Measurements from ENCODE around the gene ANKS1B. TPM values are rescaled to one million over a fixed set of nuclear protein-coding genes. Genes with fewer than 3 reads are reported as not detected.
A peak's percentile ranks its signal among the peaks of the same experiment; 100 is the strongest.

The ANKS1B gene
- polyA plus RNA-seq, 3 donors: not detected

DNA sequence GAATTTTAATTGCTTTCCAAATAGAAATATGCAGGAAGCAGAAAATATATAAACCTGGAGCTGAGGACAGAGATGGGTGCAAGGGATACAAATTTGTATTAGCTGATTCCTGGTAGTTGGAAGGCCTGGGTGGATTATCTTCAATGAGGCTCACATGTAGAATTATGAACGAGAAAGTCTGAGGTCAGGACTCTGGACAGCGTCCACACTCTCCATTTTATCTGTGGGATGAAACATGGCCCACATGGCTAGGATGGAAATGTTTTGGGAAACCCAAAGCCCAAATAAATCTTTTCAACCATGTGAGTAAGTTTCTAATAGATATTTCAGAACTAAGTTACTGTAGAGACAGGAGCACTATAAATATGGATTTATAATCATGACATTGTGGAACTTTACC lies 1083.5 kb downstream of the ANKS1B start:
- Histone ChIP-seq H4K20me1 (ENCODE audit: insufficient read depth, low read length) (no peaks in the 10 kb centered on the region), H3K4me1 (ENCODE audit: control insufficient read depth in 1 of 2, insufficient read depth in 2 of 2, low read length in 2 of 2) (no peaks in the 10 kb centered on the region), H3K36me3 (replicated peaks in 1 of 2; ENCODE audit: control insufficient read depth in 1 of 2, insufficient read depth in 2 of 2, low read length in 2 of 2) (no peaks in the 10 kb centered on the region), H3K9ac (ENCODE audit: insufficient read depth, low read length, poor library complexity, severe bottlenecking) (no peak overlapping the region), H3K79me2 (ENCODE audit: insufficient read depth, low read length) (no peaks in the 10 kb centered on the region), H3K27me3 (ENCODE audit: control insufficient read depth in 2 of 2, insufficient read depth in 2 of 2, low read length in 2 of 2) (peaks cover 10 to 16% of the 10 kb centered on the region in 2 donors), H2AFZ (ENCODE audit: insufficient read depth, low read depth, low read length, poor library complexity, severe bottlenecking) (no peak overlapping the region), H3K27ac (ENCODE audit: low read depth in 1 of 2, low read length in 2 of 2) (no peak overlapping the region), H3K9me3 (replicated peaks in 1 of 2; ENCODE audit: control insufficient read depth in 1 of 2, insufficient read depth in 1 of 2, low read length in 2 of 2) (no peaks in the 10 kb centered on the region), H3K4me3 (replicated peaks in 1 of 3; ENCODE audit: low read depth in 2 of 3, low read length in 3 of 3) (no peak overlapping the region), H3K4me2 (replicated peaks; ENCODE audit: extremely low read depth, low read length, poor library complexity, severe bottlenecking) (no peak overlapping the region)
- DNase-seq: no peak
- H3K27ac Mint-ChIP-seq: no peak overlapping the region
- intact Hi-C loops (cut with micrococcal nuclease): no loop called here
- no CpG with 5 or more reads among the region's 2 CpGs for WGBS (ENCODE audit: insufficient coverage)
- peaks cover 12 to 24% (median 16%) of the 10 kb centered on the region in 3 donors for H3K27me3 Mint-ChIP-seq (ENCODE audit: low read depth in 3 of 3)
- no peaks in the 10 kb centered on the region for H3K4me1 Mint-ChIP-seq
- no peak overlapping the region for H3K4me3 Mint-ChIP-seq
- no peaks in the 10 kb centered on the region for H3K36me3 Mint-ChIP-seq
- TF ChIP-seq CTCF (IDR thresholded peaks at IDR 0.05): no peak
- peaks cover 0 to 3% (median 0%) of the 10 kb centered on the region in 7 donors for H3K9me3 Mint-ChIP-seq

DNA sequence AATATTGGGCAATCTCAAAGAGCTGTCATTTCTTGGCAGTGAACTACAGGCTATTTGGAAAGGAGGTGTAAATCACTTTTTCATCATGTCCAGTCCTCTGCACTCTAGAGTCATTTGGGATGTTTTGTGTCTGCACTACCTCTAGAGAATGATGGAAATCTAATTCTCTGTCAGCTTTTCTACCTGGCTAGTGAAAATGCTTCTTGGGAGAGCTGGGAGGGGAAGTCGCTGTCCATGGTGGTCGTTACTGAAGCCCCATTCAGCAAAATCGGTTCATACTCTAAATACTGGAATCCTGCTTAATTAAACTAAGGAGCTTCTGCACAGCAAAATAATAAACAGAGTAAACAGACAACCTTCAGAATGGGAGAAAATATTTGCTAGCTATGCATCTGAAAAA lies 1087.8 kb downstream of the ANKS1B start:
- WGBS (ENCODE audit: insufficient coverage): no CpG with 5 or more reads among the region's 3 CpGs
- H3K79me2 ChIP-seq (ENCODE audit: insufficient read depth, low read length): no peaks in the 10 kb centered on the region
- no peaks in the 10 kb centered on the region for H3K4me1 ChIP-seq (ENCODE audit: control insufficient read depth in 1 of 2, insufficient read depth in 2 of 2, low read length in 2 of 2)
- H3K36me3 Mint-ChIP-seq: peaks cover 0 to 3% of the 10 kb centered on the region in 2 donors
- no peak for DNase-seq
- H4K20me1 ChIP-seq (ENCODE audit: insufficient read depth, low read length): no peaks in the 10 kb centered on the region
- no peak overlapping the region for H3K9ac ChIP-seq (ENCODE audit: insufficient read depth, low read length, poor library complexity, severe bottlenecking)
- H3K27ac ChIP-seq (ENCODE audit: low read depth in 1 of 2, low read length in 2 of 2): no peak overlapping the region
- H3K27me3 Mint-ChIP-seq (ENCODE audit: low read depth in 3 of 3): peaks cover 33 to 60% (median 46%) of the 10 kb centered on the region in 3 donors
- H2AFZ ChIP-seq (ENCODE audit: insufficient read depth, low read depth, low read length, poor library complexity, severe bottlenecking): no peak overlapping the region
- H3K27me3 ChIP-seq (ENCODE audit: control insufficient read depth in 2 of 2, insufficient read depth in 2 of 2, low read length in 2 of 2): peaks cover 45 to 51% of the 10 kb centered on the region in 2 donors
- no peak for TF ChIP-seq CTCF (IDR thresholded peaks at IDR 0.05)
- H3K36me3 ChIP-seq (replicated peaks in 1 of 2; ENCODE audit: control insufficient read depth in 1 of 2, insufficient read depth in 2 of 2, low read length in 2 of 2): no peaks in the 10 kb centered on the region
- H3K27ac Mint-ChIP-seq: no peak overlapping the region
- H3K4me3 Mint-ChIP-seq: peak overlapping the region in 1 of 2 donors; percentile 29
- H3K4me2 ChIP-seq (replicated peaks; ENCODE audit: extremely low read depth, low read length, poor library complexity, severe bottlenecking): no peak overlapping the region
- no peak overlapping the region for H3K4me3 ChIP-seq (replicated peaks in 1 of 3; ENCODE audit: low read depth in 2 of 3, low read length in 3 of 3)
- H3K4me1 Mint-ChIP-seq: no peaks in the 10 kb centered on the region
- peaks cover 0 to 11% of the 10 kb centered on the region in 2 donors for H3K9me3 ChIP-seq (replicated peaks in 1 of 2; ENCODE audit: control insufficient read depth in 1 of 2, insufficient read depth in 1 of 2, low read length in 2 of 2)
- peaks cover 0 to 3% (median 0%) of the 10 kb centered on the region in 7 donors for H3K9me3 Mint-ChIP-seq
- intact Hi-C loops (cut with micrococcal nuclease): no loop called here

Measured in CD14-positive monocyte (primary cell).